Cortex of kidney (tissue), 1 donor: ENCODE measurements around the gene C2orf42.
"Not testable (repeated sequence)": the region's sequence is repeated elsewhere in the genome, so short reads cannot be mapped to it uniquely, and the experiment has no call there.

Source experiments
- DNase-seq: peaks from one replicate; lab custom pipeline; 2025; lab: John Stamatoyannopoulos, UW

C2orf42 gene

DNA sequence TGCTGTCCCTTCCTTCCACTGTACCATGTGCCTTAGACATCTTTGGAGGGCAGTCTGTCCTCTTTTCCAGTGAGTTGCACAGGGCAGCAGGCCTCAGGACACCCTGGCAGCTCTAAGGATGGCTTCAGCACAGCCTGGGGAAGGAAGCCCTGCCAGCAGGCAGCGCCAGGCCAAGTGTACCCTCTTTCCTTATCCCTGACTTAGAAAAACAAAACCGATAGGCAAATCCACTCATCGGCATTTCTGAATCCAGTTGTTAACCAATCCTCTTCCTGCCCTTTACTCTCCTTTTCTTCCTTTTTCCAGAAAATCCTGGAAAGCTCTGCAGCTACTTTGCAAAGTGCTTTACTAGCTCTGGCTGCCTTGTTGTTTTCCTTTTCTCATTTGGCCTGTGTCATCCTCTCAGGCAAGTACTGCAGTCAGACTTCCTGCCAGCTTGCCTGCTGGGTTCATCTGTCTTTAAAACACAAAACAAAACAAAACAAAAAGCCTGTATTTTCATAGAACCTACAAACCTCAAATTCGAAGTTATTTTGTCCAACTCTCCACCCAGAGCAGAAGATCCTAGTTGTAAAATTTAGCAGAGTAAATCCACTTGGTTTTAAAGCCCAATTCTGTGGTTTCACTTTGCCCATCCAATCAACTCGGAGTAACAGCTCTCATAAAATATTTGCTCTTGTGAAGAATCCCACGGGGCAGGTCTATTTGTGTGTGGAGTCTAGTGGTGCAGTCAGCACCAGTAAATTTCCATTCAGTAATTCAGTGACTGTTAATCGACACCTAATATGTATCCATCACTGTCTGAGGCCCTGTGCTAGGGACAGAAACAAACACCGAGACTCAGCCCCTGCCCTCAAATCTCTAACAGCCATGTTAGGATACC lies 58.3 kb downstream of the C2orf42 start:
- DNase-seq: no peak

DNA sequence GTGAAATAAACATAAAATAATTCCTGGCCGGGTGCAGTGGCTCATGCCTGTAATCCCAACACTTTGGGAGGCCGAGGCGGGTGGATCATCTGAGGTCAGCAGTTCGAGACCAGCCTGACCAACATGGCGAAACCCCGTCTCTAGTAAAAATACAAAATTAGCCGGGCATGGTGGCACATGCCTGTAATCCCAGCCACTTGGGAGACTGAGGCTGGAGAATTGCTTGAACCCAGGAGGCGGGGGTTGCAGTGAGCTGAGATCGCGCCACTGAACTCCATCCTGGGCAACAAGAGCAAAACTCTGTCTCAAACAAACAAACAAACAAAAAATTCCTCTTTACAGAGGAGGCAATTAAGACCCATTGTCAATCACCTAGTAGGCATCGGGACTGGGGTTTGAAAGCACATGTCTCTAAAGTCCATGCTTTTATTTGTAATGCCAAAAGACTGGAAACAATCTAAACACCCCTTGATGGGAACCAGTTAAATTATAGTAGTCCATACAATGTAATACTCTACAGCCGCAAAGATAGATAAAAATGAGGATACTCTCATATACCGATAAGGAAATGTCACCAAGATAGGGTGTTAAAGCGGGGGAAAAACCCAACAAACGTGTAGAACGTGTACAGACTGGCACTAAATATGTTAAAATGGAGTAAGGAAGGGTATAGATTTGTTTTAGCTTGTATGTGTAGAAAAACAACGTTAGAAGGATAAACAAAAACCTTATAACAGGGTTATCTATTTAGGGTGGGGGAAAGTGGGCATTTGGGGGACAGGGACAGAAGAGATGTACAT lies 59.3 kb downstream of the C2orf42 start:
- not testable (repeated sequence) for DNase-seq

- DNase-seq: no peak
Observed at GRCh38 chr2:70128005-70128404, 62.8 kb downstream of the C2orf42 start.

DNA sequence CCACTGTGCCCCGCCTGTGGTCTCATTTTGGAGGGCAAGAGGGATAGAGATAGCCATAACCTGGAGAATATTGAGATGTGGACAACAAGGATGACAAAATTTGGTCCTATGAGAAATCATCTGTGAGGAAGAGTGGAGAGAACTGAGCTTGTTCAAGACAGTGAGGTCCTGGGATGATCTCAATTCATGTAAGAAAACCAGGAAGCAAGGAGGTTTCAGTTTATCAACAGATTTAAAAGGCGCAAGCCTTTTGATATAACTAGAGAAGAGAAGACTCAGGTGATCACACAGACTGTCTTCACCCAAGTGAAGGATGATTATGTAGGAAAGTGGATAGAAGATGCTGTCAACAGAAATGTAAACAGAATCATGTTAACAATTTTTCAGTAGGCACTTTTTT lies 64.4 kb downstream of the C2orf42 start:
- no peak for DNase-seq

DNA sequence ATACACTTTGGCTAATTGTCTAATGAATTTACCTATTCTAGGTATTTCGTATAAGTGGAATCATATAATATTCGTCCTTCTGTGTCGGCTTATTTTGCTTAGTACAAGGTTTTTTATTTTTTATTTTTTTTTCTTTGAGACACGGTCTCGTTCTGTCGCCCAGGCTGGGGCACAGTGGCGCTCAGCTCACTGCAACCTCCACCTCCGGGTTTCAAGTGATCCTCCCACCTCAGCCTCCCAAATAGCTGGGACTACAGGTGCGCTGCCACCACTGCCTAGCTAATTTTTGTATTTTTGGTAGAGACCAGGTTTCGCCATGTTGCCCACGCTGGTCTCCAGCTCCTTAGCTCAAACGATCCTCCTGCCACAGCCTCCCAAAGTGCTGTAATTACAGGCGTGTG lies 65.3 kb downstream of the C2orf42 start:
- no peak for DNase-seq

DNA sequence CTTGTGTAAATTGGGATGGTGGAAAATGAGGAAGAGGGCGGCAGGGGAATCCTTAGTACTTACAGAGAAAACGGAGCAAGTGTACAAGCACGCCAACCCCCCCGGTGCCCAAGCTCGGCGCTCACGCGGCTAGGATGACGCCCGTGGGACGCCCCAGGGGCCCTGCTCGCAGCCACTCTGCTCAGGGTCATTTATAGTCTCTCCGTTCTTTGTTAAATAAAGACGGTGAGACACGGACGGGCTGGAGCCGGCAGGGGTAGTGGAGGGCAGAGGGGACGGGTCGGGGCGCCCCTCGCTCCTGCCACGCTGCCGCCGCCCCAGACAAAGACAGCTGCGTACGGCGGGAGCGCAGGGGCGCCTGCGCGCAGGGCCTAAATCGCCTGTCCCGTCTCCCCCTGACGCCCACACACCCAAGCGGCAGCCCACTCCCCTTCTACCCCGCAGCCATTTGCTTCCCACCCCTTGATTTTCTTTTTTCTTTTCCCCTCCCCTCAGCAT lies 65.8 kb downstream of the C2orf42 start:
- DNase-seq: no peak

DNA sequence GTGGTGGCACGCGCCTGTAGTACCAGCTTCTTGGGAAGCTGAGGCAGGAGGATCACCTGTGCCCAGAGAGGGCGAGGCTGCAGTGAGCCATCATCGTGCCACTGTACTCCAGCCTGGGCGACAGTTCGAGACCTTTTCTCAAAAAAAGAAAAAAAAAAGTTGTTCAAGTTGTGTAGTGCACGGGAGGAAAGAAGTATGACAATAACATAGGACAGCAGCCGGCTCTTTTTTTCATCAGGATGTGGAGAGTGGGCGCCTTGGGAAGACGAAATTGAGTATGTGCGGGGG lies 67.0 kb downstream of the C2orf42 start:
- DNase-seq: no peak

- no peak for DNase-seq
Observed at GRCh38 chr2:70123051-70123828, 67.6 kb downstream of the C2orf42 start.

DNA sequence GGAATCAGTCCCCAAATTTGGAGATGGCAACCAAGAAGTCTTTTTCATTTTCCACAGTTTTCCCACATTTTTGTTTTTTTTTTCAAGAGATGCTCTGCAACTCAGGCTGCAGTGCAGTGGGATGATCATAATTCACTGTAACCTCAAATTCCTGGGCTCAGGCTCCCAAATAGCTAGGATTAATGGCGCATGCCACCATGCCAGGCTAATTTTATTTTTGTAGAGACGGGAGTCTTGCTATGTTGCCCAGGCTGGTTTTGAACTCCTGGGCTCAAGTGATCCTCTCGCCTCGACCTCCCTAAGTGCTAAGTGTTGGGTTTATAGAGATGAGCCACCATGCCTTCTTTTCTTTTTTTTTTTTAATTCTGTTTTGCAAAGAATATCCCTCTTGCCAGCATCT lies 68.3 kb downstream of the C2orf42 start:
- DNase-seq: no peak

DNA sequence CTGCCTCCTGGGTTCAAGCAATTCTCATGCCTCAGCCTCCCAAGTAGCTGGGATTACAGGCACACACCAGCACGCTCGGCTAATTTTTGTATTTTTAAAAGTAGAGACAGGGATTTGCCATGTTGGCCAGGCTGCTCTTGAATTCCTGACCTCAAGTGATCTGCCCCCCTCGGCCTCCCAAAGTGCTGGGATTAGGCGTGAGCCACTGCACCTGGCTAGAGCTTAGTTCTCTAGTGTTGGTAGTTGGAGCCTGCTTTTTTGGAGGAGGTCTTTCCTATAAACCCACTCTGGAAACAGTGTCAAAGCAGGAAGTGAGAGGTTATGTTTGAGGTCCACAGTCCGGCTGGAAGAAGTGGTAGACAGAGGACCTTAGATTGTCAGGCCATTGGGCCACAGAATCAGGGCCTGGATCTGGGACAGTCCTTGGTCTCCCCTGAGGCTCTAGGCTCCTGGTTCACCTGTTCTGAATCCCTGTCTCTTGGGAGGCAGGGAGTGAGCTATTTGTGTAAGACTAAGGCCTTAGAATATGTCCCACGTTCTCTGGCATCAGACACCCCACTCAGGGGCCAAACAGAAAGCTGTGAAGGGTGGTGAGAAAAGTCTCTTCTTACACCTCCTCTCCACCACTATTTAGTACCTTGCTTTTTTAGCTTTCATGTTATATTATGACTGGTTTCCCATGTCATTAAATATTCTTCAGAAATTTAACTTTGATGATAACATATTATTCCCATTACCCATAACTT lies 69.0 kb downstream of the C2orf42 start:
- no peak for DNase-seq

DNA sequence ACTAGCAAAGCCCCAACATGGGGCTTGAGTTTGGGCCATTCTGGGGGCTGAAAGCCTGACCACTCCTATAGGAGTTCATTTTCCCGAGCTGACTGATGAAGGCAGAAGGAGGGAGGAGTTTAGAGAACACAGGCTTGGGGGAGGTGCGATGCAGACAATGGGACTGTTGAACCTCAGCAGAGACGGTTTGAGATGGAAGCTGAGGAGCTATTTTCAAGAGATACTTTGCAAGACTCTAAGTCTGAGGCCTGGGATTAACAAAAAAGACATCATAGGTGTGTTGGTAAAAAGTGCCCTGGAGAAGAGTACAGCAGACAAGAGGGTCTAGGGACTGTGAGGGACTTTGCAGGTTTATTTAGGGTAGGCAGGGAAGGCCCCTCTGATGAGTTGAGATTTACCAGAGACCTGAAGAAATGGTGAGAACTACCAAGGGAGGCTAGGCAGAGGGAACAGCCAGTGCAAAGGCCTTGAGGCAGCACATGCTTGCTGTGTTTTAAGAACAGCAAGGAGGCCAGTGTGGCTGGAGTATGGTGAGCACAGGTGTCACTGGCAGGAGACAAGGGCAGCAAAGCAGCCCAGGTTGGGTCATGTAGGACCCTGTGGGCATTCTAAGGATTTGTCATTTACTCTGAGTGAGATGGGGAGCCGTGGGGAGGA lies 71.9 kb downstream of the C2orf42 start:
- DNase-seq: no peak

DNA sequence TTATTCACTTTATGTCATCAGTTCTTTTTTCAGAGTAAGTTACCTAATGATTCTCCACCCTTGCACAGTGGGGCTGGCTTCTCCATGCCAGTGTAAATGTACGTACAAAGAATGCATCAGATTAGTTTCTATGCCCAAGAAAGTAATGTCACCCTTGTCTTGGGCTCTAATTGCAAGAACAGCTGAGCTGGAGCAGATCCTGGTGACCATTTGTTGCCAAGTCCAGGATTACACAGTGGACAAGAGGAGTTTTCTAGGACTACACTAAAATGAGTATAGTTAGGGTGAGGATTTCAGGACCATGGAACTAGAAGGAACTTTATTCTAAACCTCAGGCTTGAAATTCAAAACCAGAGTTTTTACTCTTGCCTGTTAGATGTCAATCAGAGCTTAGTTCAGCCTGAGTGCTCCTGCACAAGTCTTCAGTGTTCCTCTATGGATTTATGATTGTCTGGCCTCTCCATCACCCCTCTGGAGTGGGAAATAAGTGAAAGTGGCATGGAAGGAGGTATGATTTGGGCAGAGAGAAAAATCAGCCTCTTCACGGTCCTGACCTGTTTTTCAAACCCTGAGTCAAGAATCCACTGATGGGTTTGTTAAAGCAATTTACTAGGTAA lies 73.8 kb downstream of the C2orf42 start:
- DNase-seq: no peak

- no peak for DNase-seq
Observed at GRCh38 chr2:70115646-70116442, 75.0 kb downstream of the C2orf42 start.

GRCh38 chr2:70113359-70114070 lies 77.3 kb downstream of the C2orf42 start:
- no peak for DNase-seq

DNA sequence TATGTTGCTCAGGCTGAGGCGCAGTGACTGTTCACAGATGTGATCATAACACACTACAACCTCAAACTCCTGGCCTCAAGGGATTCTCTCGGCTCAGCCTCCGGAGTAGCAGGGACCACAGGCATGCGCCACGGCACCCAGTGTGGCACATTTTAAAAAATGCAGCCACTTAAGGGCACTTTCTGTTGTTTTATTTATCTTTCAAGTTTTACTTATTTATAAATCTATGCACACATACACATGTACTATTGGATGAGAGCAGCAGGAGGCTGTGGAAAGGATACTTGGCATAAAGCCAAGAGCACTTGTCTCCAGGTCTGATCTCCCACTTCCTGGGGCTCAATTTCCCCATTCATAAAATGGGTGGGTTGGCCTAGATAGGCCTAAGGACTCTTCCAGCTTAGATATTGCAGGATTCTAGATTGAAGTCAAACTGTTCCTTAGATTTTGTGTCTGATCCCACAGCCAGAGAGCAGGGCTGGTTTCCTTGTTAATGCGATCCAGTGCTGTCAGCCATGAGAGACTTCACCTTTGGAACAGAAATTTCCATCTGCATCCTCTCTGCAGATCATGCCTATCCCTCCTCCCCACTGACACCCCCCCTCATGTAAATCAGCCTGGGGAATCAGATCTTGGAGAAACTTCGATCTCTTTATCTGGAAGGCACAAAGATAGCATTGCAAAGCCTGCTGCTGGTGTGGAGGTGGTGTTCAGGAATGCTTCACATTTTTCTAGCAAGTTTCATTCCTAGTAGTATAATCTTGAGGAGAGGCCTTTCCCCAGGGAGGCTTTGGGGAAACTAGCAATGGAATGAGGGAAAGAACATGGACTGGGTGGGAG lies 78.8 kb downstream of the C2orf42 start:
- no peak for DNase-seq

DNA sequence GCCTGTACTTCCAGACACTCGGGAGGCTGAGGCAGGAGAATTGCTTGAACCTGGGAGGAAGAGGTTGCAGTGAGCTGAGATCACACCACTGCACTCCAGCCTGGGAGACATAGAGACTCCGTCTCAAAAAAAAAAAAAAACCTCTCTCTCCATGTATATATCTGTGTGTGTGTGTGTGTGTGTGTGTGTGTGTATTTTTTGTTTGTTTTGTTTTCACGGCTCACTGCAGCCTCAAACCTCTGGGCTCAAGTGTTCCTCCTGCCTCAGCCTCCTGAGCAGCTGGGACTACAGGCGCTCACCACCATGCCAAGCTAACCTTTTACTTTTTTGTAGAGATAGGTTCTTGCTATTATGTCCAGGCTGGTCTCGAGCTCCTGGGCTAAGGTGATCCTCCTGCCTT lies 80.4 kb downstream of the C2orf42 start:
- DNase-seq: not testable (repeated sequence)

GRCh38 chr2:70106138-70106537 lies 84.7 kb downstream of the C2orf42 start:
- DNase-seq: not testable (repeated sequence)
